ENCODE measurements around the gene CTNND2.

Gene CTNND2

GRCh38 chr5:11224436-11225187, 679.6 kb downstream of the CTNND2 start:
- no peak for DNase-seq

GRCh38 chr5:11222169-11222568, 682.1 kb downstream of the CTNND2 start:
- DNase-seq, result no peak

DNA sequence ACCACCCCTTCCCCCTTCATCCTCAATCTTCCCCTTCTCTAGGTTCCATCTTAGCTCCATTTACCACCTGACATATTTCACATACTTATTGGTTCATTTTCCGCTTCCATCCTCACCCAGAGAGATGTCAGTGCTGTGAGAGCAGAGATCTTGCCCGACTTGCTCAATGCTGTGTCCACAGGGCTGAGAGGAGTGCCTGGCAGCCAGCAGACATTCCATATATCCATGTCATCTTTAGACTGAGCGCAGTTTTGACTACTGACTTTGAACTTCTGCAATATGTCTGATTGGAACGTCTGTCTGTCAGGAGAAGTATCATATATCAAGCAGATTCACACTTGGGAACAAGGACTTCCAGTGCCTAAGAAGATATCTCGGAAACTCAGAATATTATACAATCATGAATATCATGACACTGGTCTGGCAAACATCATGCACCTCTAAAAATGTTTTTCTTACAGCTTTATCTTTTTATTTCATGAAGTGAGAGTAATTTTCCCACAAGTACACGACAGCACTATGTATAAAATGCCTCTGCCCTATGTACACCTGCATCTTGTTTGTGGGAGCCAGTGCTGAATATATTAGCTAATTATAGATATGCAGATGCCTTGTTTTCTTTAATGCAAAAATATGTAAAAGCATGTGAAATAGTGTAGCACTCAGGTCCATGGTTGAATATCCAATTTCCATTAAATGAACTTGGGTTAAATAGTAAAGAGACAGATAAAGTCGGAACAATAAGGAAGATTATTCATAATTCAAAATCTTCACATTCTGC, 689.2 kb downstream of the CTNND2 start:
- DNase-seq, result no peak

- no peak for DNase-seq
These were observed 691.5 kb downstream of the CTNND2 start for GRCh38 chr5:11212706-11213105.

DNA sequence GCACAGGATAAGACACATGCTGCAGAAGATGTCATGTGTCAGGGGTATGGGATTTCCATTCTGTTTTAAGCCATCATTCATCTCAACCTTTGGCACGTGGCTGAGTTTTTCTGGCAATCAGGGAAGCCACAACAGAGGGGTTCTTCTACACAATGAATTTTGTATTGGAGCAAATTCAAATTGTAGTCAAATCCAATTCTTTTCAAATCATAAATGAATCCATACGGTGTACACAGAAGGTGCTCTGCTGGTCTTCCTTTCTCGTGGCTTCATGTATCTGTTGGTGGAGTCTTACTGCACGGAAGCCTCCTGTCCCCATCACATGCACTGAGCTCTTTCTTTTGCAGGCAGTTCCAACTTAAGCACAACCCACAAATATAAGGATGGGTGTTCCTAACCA, 706.5 kb downstream of the CTNND2 start:
- no peak for DNase-seq

- DNase-seq, result no peak
These were observed 712.6 kb downstream of the CTNND2 start for GRCh38 chr5:11191673-11192072.

DNA sequence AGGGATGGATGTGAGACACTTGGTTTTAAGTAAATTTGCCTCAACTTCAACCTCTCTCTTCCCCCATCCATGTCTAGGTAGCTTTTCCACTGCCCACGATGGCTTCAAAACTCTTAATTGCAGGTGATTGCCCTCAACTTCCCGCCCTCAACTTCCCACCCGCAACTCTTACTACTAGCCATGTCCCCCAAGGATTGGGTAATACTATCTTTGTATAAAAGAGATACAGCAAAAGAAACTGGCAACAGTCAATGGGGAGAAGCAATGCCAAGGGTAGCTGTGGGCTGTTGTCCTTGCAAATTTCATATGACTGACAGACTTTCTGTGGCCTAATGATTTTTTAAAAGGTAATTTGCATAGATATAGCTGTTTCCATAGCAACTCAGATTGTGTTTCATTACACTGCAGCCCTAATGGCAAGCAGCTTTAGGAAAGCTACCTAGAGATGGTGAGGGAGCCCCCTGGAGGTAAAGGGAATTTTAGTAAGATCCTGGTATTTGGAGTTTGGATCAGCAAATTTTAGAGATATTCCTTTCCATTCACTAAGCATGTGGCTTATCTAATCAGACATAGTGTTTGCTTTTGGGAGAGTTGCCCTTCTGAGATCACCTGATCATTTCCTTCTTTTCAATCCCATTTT, 721.7 kb downstream of the CTNND2 start:
- peak; percentile 47 for DNase-seq

- DNase-seq, result no peak
These were observed 722.3 kb downstream of the CTNND2 start for GRCh38 chr5:11181940-11182339.

DNA sequence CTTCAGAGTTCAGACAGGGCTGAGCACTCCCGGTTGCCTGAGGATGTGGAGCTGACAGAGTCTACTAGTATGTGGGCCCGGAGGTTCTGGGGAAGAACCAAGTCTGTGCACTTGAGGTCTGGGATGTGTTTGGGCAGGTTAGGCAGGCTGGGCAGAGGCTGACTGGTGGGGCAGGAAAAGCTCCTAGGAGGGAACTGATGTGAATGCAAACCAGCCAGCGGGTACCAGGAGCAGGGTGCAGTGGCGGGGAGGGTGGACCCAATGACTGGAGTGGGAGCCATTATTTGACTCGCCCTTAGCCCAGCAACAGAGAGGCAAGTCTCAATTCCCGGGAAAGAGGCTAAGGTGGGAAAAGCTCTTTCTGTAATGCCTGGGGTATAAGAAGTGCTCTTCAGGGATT, 723.4 kb downstream of the CTNND2 start:
- DNase-seq, result no peak

DNA sequence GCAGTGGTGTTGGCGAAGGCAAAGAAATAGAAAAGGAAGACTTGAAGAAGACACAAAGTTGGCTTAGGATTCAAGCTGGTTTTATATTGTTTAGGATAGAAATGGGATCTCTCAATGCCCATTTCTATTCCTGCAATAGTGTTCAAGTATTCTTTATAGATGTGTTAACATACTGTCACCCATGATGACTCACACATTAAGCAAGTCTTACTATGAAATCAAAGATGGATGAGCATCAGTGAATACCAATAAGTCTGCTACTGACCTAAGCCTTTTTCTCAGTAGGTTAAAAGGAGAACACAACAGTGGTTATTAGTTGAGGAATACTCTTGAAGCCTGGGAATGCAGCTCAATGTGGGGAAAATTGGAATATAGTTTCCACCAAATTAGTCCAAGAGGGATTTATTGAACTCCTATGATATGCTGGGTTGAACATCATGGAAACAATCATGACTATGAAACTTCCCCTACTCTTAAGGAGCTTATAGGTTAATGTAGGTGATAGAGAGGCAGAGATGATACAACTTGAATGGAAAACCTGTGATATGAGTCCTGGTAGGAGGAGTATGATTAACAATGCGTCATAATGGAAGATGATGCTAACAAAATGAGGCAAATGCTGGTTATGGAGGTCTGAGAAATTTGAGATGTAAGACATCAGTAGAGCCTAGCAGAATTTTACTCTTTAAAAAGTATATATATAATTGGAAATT, 726.1 kb downstream of the CTNND2 start:
- no peak for DNase-seq

DNA sequence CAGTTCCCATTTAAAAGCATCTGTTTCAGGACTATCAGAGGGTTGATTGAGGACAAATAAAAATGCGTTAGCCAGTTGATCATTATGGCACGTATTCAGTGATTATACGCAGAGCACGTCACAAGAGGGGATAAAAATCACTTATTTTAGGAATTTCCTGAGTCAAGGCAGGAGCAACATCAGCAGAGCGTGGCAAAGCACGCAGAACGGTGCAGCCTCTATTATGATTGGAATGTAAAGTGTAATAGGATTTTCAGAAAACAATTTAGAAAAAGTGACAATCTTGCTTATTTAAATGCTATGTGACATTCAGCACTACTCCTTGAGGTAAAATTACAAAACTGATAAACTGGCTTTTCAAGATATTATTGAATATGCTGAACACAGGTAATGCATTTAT, 729.7 kb downstream of the CTNND2 start:
- peak; percentile 23 for DNase-seq

DNA sequence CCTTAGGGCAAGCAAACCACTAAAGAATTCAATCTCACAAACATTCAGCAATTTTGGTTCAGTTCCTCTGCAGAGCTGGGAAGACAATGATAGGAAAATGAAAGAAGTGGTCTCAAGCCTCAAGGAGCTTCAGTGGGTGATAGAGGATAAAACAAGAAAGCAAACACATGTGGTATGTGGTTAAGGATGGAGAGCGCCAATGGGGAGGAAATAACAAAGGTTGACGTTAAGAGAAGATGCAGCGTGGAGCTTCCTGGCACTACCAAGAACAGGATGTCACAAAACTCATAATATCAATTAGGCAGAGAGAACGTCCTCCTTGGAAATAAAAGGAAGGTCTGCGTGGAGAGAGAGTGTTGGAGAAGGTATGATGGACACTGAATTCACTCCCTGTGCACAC, 731.8 kb downstream of the CTNND2 start:
- no peak for DNase-seq

- DNase-seq, result no peak
These were observed 733.0 kb downstream of the CTNND2 start for GRCh38 chr5:11171236-11171635.

GRCh38 chr5:11166923-11167322, 737.3 kb downstream of the CTNND2 start:
- peak; percentile 45 for DNase-seq

- DNase-seq, result no peak
These were observed 739.5 kb downstream of the CTNND2 start for GRCh38 chr5:11164531-11165294.

DNA sequence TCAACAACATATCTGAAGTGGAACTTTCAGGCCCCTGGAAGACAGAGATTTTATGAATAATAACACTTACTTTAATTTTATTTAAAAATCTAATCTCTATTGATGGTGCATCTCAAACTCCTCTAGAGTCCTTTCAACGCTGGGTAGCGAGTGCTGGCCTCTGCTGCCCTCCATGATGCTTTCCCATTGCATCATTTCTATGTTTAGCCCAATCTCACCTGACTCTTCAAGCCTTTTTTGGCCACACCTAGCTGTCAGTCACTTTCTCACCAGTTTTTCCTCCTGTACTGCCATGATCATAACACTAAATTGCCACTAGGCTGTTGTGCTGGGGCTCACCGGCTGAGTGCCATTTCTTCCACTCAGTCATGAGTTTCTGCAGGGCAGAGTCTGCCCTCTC, 747.1 kb downstream of the CTNND2 start:
- no peak for DNase-seq

GRCh38 chr5:11153670-11154382, 750.4 kb downstream of the CTNND2 start:
- DNase-seq, result no peak

GRCh38 chr5:11152368-11152767, 751.9 kb downstream of the CTNND2 start:
- DNase-seq, result no peak

- DNase-seq, result no peak
These were observed 753.3 kb downstream of the CTNND2 start for GRCh38 chr5:11150976-11151375.

DNA sequence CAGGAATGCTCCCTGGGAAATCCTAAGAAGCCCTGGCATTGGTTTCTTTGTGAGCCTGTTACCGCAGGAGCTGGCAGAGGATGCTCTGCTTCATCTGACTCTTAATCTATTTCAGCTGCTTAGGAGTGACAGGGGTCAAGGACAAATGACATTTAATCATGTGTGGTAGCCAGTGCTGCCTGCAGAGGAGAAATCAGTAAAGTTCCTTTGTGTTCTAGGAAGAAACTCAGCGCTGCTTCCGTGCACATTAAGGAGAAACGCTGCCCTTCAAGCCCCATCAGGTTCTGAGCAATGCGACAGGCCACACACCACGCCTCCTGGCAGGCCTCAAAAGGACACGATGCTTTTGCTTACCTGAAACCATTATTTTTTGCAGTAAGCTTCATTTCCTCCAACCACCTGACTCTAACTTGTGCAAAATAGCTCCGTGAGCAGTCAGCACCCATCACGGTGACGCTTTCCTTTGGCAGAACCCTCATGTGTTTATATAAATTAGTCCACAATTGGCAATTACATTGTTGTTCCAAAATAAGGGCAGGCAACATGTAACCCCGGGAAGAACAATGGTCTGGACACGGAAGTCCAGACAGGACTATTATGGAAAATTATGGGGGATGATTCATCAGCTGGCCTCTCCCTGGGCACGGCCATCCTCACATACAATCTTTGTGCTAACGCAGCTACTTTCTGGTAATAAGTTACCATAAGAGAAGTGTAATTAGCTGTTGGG, 755.3 kb downstream of the CTNND2 start:
- DNase-seq, result no peak

- no peak for DNase-seq
These were observed 758.1 kb downstream of the CTNND2 start for GRCh38 chr5:11146171-11146570.

All from kidney glomerular epithelial cell (primary cell).